PC-3 (cell line): Measurements from ENCODE around the gene ASPRV1. TPM values are rescaled to one million over a fixed set of nuclear protein-coding genes. Genes with fewer than 3 reads are reported as not detected.
A peak's percentile ranks its signal among the peaks of the same experiment; 100 is the strongest.

ENCODE experiments used
- ATAC-seq: fragments of 200-7000 bp; cut with Tn5 transposase; 2 replicates; pipeline ENCODE4 v1.9.1; 2020; ENCODE audit warnings: mild to moderate bottlenecking, moderate library complexity
- BruUV-seq: library from RNA; stranded (reverse); fragments of 400-500 nt; replicated peaks from 2 replicates; lab custom pipeline; 2021; lab: Mats Ljungman, UMichigan
- CTCF ChIA-PET: fragments of 300-600 bp; sonication (Branson Sonifier 250); formaldehyde crosslinking; loops from one replicate; lab custom pipeline; 2022; ENCODE audit warnings: antibody characterized with exemption; lab: Charles Lee
- POLR2A ChIA-PET: fragments of 300-600 bp; sonication (Branson Sonifier 250); formaldehyde crosslinking; loops from one replicate; lab custom pipeline; 2022; ENCODE audit warnings: antibody characterized with exemption; ENCODE audit not compliant: unreplicated experiment; lab: Charles Lee
- DNase-seq: peaks from one replicate; pipeline ENCODE4 v3.0.0-alpha.2; 2015
- H2AFZ ChIP-seq: fragments of 300-600 bp; sonication (generic); 2 replicates; pipeline ENCODE4 v1.6.0; 2016; ENCODE audit warnings: antibody characterized with exemption, low read length
- H3F3A ChIP-seq: fragments of 300-600 bp; sonication (generic); one replicate; pipeline ENCODE4 v1.6.0; 2017; ENCODE audit warnings: antibody characterized with exemption, low read length, control low read depth, mild to moderate bottlenecking; ENCODE audit not compliant: unreplicated experiment
- H3K27ac ChIP-seq: fragments of 300-600 bp; sonication (generic); 2 replicates; pipeline ENCODE4 v1.5.1; 2016; ENCODE audit warnings: mild to moderate bottlenecking, low read length
- H3K27me3 ChIP-seq: fragments of 300-600 bp; sonication (generic); 2 replicates; pipeline ENCODE4 v1.6.1; 2016; ENCODE audit warnings: low read length, mixed read lengths
- H3K36me3 ChIP-seq: fragments of 300-600 bp; sonication (generic); 2 replicates; pipeline ENCODE4 v1.6.1; 2016; ENCODE audit warnings: low read depth, mixed run types, low read length, mixed read lengths
- H3K4me1 ChIP-seq: fragments of 300-600 bp; sonication (generic); 2 replicates; pipeline ENCODE4 v1.5.1; 2016; ENCODE audit warnings: low read length; ENCODE audit not compliant: insufficient read depth
- H3K4me2 ChIP-seq: fragments of 300-600 bp; sonication (generic); 2 replicates; pipeline ENCODE4 v1.6.0; 2016; ENCODE audit warnings: low read length
- H3K4me3 ChIP-seq: fragments of 300-600 bp; sonication (generic); 2 replicates; pipeline ENCODE4 v1.5.1; 2016; ENCODE audit warnings: mild to moderate bottlenecking, low read length, mixed read lengths
- H3K79me2 ChIP-seq: fragments of 300-600 bp; sonication (generic); 2 replicates; pipeline ENCODE4 v1.6.1; 2017; ENCODE audit warnings: low read length, mixed read lengths
- H3K9ac ChIP-seq: fragments of 300-600 bp; sonication (generic); 2 replicates; pipeline ENCODE4 v1.6.0; 2016; ENCODE audit warnings: mild to moderate bottlenecking, low read length
- H3K9me2 ChIP-seq: fragments of 300-600 bp; sonication (generic); replicated peaks from 2 replicates; pipeline ENCODE4 v1.6.1; 2016; ENCODE audit warnings: mixed run types, low read length, mixed read lengths
- H3K9me3 ChIP-seq: fragments of 300-600 bp; sonication (generic); 2 replicates; pipeline ENCODE4 v1.6.1; 2016; ENCODE audit warnings: low read length, mixed read lengths
- H4K20me1 ChIP-seq: fragments of 300-600 bp; sonication (generic); 2 replicates; pipeline ENCODE4 v1.6.1; 2016; ENCODE audit warnings: low read length, mixed read lengths
- EZH2 ChIP-seq: fragments of 300-600 bp; sonication (generic); IDR thresholded peaks from one replicate; pipeline ENCODE4 v1.6.1; 2017; ENCODE audit warnings: antibody characterized with exemption, mild to moderate bottlenecking, low read length; ENCODE audit not compliant: unreplicated experiment
- EZH2phosphoT487 ChIP-seq: fragments of 300-600 bp; sonication (generic); IDR thresholded peaks from 2 replicates; pipeline ENCODE4 v1.6.1; 2018; ENCODE audit warnings: mild to moderate bottlenecking, antibody characterized with exemption, low read length, borderline replicate concordance
- intact Hi-C: fragments of 100-400 bp; cut with micrococcal nuclease; formaldehyde crosslinking; loops from 2 replicates; pipeline ENCODE4 v1.9.0; 2023
- total RNA-seq: library from RNA; depleted of rRNA; stranded (reverse); fragments of >200 nt; gene quantifications from 2 replicates; pipeline ENCODE4 v1.2.3, GENCODE V29; 2014
- TF ChIP-seq, protein P1 (sequence below): fragments of 300-600 bp; sonication (generic); conservative IDR thresholded peaks from 2 replicates; pipeline ENCODE4 v1.5.1; 2017; ENCODE audit warnings: antibody characterized with exemption, low read depth, mild to moderate bottlenecking, low read length

Gene ASPRV1
- total RNA-seq, 1 experiment from 2014 or later: not detected

DNA sequence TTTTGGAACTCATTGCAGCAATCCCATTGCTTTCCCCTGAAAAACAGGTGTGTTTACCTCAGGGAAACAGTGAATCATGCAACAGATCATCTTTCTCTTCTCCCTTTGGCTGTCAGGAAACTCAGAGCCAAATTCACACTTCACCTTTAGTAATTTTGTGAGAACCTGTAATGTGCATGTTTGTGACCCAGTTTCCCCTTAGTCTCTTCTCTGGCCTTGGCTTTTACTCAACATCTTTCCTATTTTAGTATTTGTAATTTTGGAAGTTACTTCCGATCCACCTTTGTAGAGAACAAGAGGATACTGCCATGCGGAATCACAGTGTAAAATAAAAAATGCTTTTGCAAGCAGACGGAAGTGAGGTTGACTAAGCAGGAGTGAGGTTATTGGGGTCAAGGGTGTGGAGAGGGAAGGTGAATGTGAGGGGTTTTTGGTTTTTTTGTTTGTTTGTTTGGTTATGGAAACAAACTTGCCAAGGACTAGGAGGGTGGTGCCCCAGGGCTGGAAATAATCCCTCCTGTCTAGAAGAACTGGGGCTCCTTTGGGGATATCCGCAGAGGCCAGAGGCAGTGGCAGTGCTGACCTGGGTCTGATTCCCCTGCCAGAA, 14.0 kb downstream of the ASPRV1 start:
- Histone ChIP-seq H3K4me3 (no peak overlapping the region; the same call in 1 of the 2 replicates), H2AFZ (no peak overlapping the region), H3K27ac (peak overlapping the region; percentile 98), H3F3A (peaks cover 12% of the 10 kb centered on the region), H3K4me1 (peaks cover 53% of the 10 kb centered on the region), H3K9me3 (no peaks in the 10 kb centered on the region), H3K9ac (peak overlapping the region; percentile 75), H3K27me3 (no peaks in the 10 kb centered on the region), H3K79me2 (no peaks in the 10 kb centered on the region), H3K4me2 (peak overlapping the region; percentile 69), H4K20me1 (no peaks in the 10 kb centered on the region), H3K36me3 (peaks cover 6% of the 10 kb centered on the region; the same call in 1 of the 2 replicates), H3K9me2 (no peaks in the 10 kb centered on the region)
- no TSS peak for BruUV-seq
- DNase-seq (peak; percentile 62), ATAC-seq (peak; percentile 11; the same call in 1 of the 2 replicates)
- CTCF ChIA-PET: interaction anchor here (0.6 kb wide), 1 partner anchor 32 kb away, joined by 5 read pairs; no protein-coding TSS in a partner anchor
- intact Hi-C loops: loop anchor here (2.0 kb wide), 2 partner anchors 41 to 49 kb away; no protein-coding TSS in a partner anchor
- POLR2A ChIA-PET: interaction anchor here (0.6 to 1.5 kb wide), 2 partner anchors 33 to 89 kb away, joined by 3 read pairs; partner anchors contain the start of gene MXD1
- TF ChIP-seq, protein P1, sequence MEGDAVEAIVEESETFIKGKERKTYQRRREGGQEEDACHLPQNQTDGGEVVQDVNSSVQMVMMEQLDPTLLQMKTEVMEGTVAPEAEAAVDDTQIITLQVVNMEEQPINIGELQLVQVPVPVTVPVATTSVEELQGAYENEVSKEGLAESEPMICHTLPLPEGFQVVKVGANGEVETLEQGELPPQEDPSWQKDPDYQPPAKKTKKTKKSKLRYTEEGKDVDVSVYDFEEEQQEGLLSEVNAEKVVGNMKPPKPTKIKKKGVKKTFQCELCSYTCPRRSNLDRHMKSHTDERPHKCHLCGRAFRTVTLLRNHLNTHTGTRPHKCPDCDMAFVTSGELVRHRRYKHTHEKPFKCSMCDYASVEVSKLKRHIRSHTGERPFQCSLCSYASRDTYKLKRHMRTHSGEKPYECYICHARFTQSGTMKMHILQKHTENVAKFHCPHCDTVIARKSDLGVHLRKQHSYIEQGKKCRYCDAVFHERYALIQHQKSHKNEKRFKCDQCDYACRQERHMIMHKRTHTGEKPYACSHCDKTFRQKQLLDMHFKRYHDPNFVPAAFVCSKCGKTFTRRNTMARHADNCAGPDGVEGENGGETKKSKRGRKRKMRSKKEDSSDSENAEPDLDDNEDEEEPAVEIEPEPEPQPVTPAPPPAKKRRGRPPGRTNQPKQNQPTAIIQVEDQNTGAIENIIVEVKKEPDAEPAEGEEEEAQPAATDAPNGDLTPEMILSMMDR: no peak

DNA sequence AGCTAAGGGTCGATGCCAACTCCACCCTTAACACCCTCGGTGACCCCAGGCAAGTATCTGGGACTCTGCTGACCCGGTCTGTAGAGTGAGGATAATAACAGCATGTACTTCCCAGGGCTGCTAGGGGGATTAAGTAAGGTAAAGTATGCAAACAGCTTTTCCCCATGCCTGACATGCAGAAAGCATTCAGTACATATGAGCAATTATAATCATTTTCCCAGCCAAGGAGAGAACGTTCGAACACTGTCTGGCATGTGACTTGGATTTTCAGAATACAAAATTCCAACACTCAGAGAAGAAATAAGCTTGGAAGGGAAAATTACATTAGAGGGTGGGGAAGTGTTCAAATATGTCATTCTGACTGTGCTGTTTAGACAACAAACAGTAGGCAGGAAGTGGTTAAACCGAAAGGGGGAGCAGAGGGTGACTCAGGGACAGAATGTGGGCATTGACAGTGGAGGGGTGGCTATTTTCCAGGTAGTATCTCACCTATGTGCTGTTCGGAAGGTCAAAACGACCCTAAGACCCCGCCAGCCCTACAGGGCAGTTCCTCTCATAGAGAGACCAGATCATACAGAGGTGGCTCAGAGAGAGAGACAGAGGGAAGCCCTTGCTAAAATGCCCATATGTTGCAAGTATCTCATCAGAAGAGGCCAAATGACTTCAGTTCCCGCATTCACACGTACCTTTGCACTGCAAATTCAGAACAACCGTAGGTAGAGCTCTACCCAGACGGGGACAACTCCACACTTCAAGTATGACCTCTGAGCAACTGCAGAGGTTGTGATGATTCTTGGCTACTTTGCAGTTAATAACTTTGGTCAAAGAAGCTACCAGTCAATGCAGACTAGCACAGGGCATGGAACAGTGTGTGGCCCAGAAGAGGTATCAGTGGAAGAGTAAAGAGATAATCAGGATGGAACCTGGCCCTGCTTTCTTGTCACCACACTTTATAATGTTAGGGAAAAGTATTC, 14.8 kb downstream of the ASPRV1 start:
- no peaks in the 10 kb centered on the region for H3K27me3 ChIP-seq
- peak; percentile 85 for ATAC-seq
- H3K9me3 ChIP-seq: no peaks in the 10 kb centered on the region
- no peaks in the 10 kb centered on the region for H3K9me2 ChIP-seq
- DNase-seq: peak; percentile 95
- H3K4me1 ChIP-seq: peaks cover 53% of the 10 kb centered on the region
- H3K79me2 ChIP-seq: no peaks in the 10 kb centered on the region
- POLR2A ChIA-PET: interaction anchor here (0.6 to 1.5 kb wide), 2 partner anchors 32 to 88 kb away, joined by 3 read pairs; partner anchors contain the start of gene MXD1
- H3K27ac ChIP-seq: peak overlapping the region; percentile 98
- H3F3A ChIP-seq: peaks cover 12% of the 10 kb centered on the region
- TF ChIP-seq EZH2phosphoT487 (no peak), EZH2 (no peak)
- TF ChIP-seq, protein P1: no peak
- H3K36me3 ChIP-seq: peaks cover 11% of the 10 kb centered on the region; the same call in 1 of the 2 replicates
- BruUV-seq: TSS peak; percentile 88
- H4K20me1 ChIP-seq: no peaks in the 10 kb centered on the region
- H3K4me3 ChIP-seq: peak overlapping the region; percentile 41
- H3K4me2 ChIP-seq: peak overlapping the region; percentile 69
- H3K9ac ChIP-seq: peak overlapping the region; percentile 75
- CTCF ChIA-PET: no interaction called here
- H2AFZ ChIP-seq: peak overlapping the region; percentile 40; the same call in 1 of the 2 replicates
- intact Hi-C loops: loop anchor here (1.0 to 2.0 kb wide), 5 partner anchors 14 to 196 kb away; no protein-coding TSS in a partner anchor
